Activated T-helper 2 cell treated with anti-CD3 and anti-CD28 coated beads, Interferon-gamma antibody, Interleukin-2, Interleukin-4, amounts not matched to agents 10 μg/mL and 5 μg/mL and 100 μg/mL, durations not matched to agents 14 hours and 24 hours and 36 hours (primary cell): ENCODE data around the gene PRC1. TPM values are rescaled to one million over a fixed set of nuclear protein-coding genes. Genes with fewer than 3 reads are reported as not detected.
A peak's percentile ranks its signal among the peaks of the same experiment; 100 is the strongest.

Experiments
- DNase-seq: peaks from one replicate; pipeline ENCODE4 v3.0.0; 2021; ENCODE audit warnings: low spot score
- H3K27ac Mint-ChIP-seq: one replicate; pipeline ENCODE4 v1.8.0; 2021; ENCODE audit warnings: mixed read lengths
- H3K27me3 Mint-ChIP-seq: one replicate; pipeline ENCODE4 v1.8.0; 2021; ENCODE audit warnings: low read depth, mixed read lengths
- H3K36me3 Mint-ChIP-seq: one replicate; pipeline ENCODE4 v1.8.0; 2021; ENCODE audit warnings: low read depth, mixed read lengths
- H3K4me1 Mint-ChIP-seq: one replicate; pipeline ENCODE4 v1.8.0; 2021; ENCODE audit warnings: low read depth, mixed read lengths
- H3K4me3 Mint-ChIP-seq: one replicate; pipeline ENCODE4 v1.8.0; 2021; ENCODE audit warnings: low read depth, mild to moderate bottlenecking, moderate library complexity, mixed read lengths
- H3K9me3 Mint-ChIP-seq: one replicate; pipeline ENCODE4 v1.8.0; 2021; ENCODE audit warnings: mixed read lengths
- intact Hi-C: fragments of 100-400 bp; cut with micrococcal nuclease; formaldehyde crosslinking; loops from one replicate; pipeline ENCODE4 v1.15.1; 2023
- total RNA-seq: library from RNA; stranded (reverse); gene quantifications from 2 replicates; pipeline ENCODE4 v1.2.3, GENCODE V29; 2022

PRC1 gene
- total RNA-seq, 1 donor from 2014 or later, result 95.2 TPM

- DNase-seq, result no peak
- intact Hi-C loops, result no loop called here
- peaks cover 41% of the 10 kb centered on the region for H3K4me1 Mint-ChIP-seq
- no peak overlapping the region for H3K4me3 Mint-ChIP-seq
- peaks cover 41% of the 10 kb centered on the region for H3K36me3 Mint-ChIP-seq
- H3K27ac Mint-ChIP-seq, result peak overlapping the region; percentile 71
- H3K27me3 Mint-ChIP-seq, result no peaks in the 10 kb centered on the region
- H3K9me3 Mint-ChIP-seq, result no peaks in the 10 kb centered on the region
These were observed 7.4 kb downstream of the PRC1 start for GRCh38 chr15:90986790-90987507.

- intact Hi-C loops, result no loop called here
- H3K36me3 Mint-ChIP-seq, result peaks cover 79% of the 10 kb centered on the region
- DNase-seq, result no peak
- no peak overlapping the region for H3K4me3 Mint-ChIP-seq
- peak overlapping the region; percentile 64 for H3K27ac Mint-ChIP-seq
- peaks cover 20% of the 10 kb centered on the region for H3K4me1 Mint-ChIP-seq
- no peaks in the 10 kb centered on the region for H3K9me3 Mint-ChIP-seq
- no peaks in the 10 kb centered on the region for H3K27me3 Mint-ChIP-seq
These were observed 12.2 kb downstream of the PRC1 start for GRCh38 chr15:90982135-90982534.

GRCh38 chr15:90981681-90982080 lies 12.7 kb downstream of the PRC1 start:
- Mint-ChIP-seq H3K27me3 (no peaks in the 10 kb centered on the region), H3K27ac (peak overlapping the region; percentile 24), H3K9me3 (no peaks in the 10 kb centered on the region), H3K36me3 (peaks cover 83% of the 10 kb centered on the region), H3K4me3 (no peak overlapping the region), H3K4me1 (peaks cover 19% of the 10 kb centered on the region)
- DNase-seq, result no peak
- intact Hi-C loops, result no loop called here

- H3K27ac Mint-ChIP-seq, result peak overlapping the region; percentile 54
- peaks cover 16% of the 10 kb centered on the region for H3K4me1 Mint-ChIP-seq
- H3K9me3 Mint-ChIP-seq, result no peaks in the 10 kb centered on the region
- intact Hi-C loops, result no loop called here
- no peak for DNase-seq
- no peaks in the 10 kb centered on the region for H3K27me3 Mint-ChIP-seq
- H3K4me3 Mint-ChIP-seq, result no peak overlapping the region
- peaks cover 92% of the 10 kb centered on the region for H3K36me3 Mint-ChIP-seq
These were observed 14.8 kb downstream of the PRC1 start for GRCh38 chr15:90979582-90979981.

- Mint-ChIP-seq H3K36me3 (peaks cover 75% of the 10 kb centered on the region), H3K27me3 (no peaks in the 10 kb centered on the region)
- no peak for DNase-seq
These were observed 20.1 kb downstream of the PRC1 start for GRCh38 chr15:90974216-90974615.

GRCh38 chr15:90972133-90972532 lies 22.2 kb downstream of the PRC1 start:
- peaks cover 79% of the 10 kb centered on the region for H3K36me3 Mint-ChIP-seq
- no peak for DNase-seq
- H3K4me3 Mint-ChIP-seq, result no peak overlapping the region
- intact Hi-C loops, result no loop called here
- H3K4me1 Mint-ChIP-seq, result no peaks in the 10 kb centered on the region
- no peak overlapping the region for H3K27ac Mint-ChIP-seq
- no peaks in the 10 kb centered on the region for H3K9me3 Mint-ChIP-seq
- no peaks in the 10 kb centered on the region for H3K27me3 Mint-ChIP-seq

More at GRCh38 chr15:90974216-90974615, 20.1 kb downstream of the PRC1 start:
- Mint-ChIP-seq H3K27ac (no peak overlapping the region), H3K4me1 (no peaks in the 10 kb centered on the region), H3K4me3 (no peak overlapping the region), H3K9me3 (no peaks in the 10 kb centered on the region)
- intact Hi-C loops, result no loop called here

GRCh38 chr15:90970274-90970673 lies 24.1 kb downstream of the PRC1 start:
- H3K9me3 Mint-ChIP-seq, result no peaks in the 10 kb centered on the region
- H3K27me3 Mint-ChIP-seq, result no peaks in the 10 kb centered on the region
- no peak for DNase-seq
- H3K4me1 Mint-ChIP-seq, result no peaks in the 10 kb centered on the region
- peak overlapping the region; percentile 30 for H3K27ac Mint-ChIP-seq
- H3K4me3 Mint-ChIP-seq, result no peak overlapping the region
- intact Hi-C loops, result no loop called here
- H3K36me3 Mint-ChIP-seq, result peaks cover 78% of the 10 kb centered on the region

- Mint-ChIP-seq H3K27me3 (no peaks in the 10 kb centered on the region), H3K9me3 (no peaks in the 10 kb centered on the region), H3K36me3 (peaks cover 75% of the 10 kb centered on the region), H3K27ac (no peak overlapping the region), H3K4me3 (no peak overlapping the region), H3K4me1 (no peaks in the 10 kb centered on the region)
- intact Hi-C loops, result no loop called here
- DNase-seq, result no peak
These were observed 25.9 kb downstream of the PRC1 start for GRCh38 chr15:90968434-90968833.

GRCh38 chr15:90967206-90967605 lies 27.1 kb downstream of the PRC1 start:
- Mint-ChIP-seq H3K9me3 (no peaks in the 10 kb centered on the region), H3K27me3 (no peaks in the 10 kb centered on the region), H3K36me3 (peaks cover 78% of the 10 kb centered on the region), H3K27ac (no peak overlapping the region), H3K4me3 (no peak overlapping the region), H3K4me1 (peaks cover under 1% of the 10 kb centered on the region)
- intact Hi-C loops, result no loop called here
- no peak for DNase-seq

GRCh38 chr15:90966262-90966661 lies 28.1 kb downstream of the PRC1 start:
- no peak for DNase-seq
- Mint-ChIP-seq H3K27me3 (no peaks in the 10 kb centered on the region), H3K36me3 (peaks cover 87% of the 10 kb centered on the region), H3K4me1 (peaks cover 3% of the 10 kb centered on the region), H3K9me3 (no peaks in the 10 kb centered on the region), H3K27ac (no peak overlapping the region), H3K4me3 (no peak overlapping the region)
- intact Hi-C loops, result no loop called here

- Mint-ChIP-seq H3K9me3 (no peaks in the 10 kb centered on the region), H3K36me3 (peaks cover 75% of the 10 kb centered on the region), H3K4me3 (no peak overlapping the region), H3K27ac (no peak overlapping the region), H3K4me1 (peaks cover 8% of the 10 kb centered on the region), H3K27me3 (no peaks in the 10 kb centered on the region)
- DNase-seq, result no peak
- intact Hi-C loops, result no loop called here
These were observed 32.3 kb downstream of the PRC1 start for GRCh38 chr15:90962021-90962420.

- H3K36me3 Mint-ChIP-seq, result peaks cover 62% of the 10 kb centered on the region
These were observed 33.8 kb downstream of the PRC1 start for GRCh38 chr15:90960298-90961091.

GRCh38 chr15:90959894-90960293 lies 34.4 kb downstream of the PRC1 start:
- no peaks in the 10 kb centered on the region for H3K9me3 Mint-ChIP-seq
- no peak for DNase-seq
- H3K36me3 Mint-ChIP-seq, result peaks cover 56% of the 10 kb centered on the region
- H3K4me3 Mint-ChIP-seq, result no peak overlapping the region
- intact Hi-C loops, result loop anchor here (5.0 kb wide), 2 partner anchors 32 to 72 kb away; partner anchors contain the start of gene PRC1
- H3K27ac Mint-ChIP-seq, result no peak overlapping the region
- no peaks in the 10 kb centered on the region for H3K27me3 Mint-ChIP-seq
- peaks cover 12% of the 10 kb centered on the region for H3K4me1 Mint-ChIP-seq

More at GRCh38 chr15:90960298-90961091, 33.8 kb downstream of the PRC1 start:
- H3K4me1 Mint-ChIP-seq, result peaks cover 12% of the 10 kb centered on the region
- no peaks in the 10 kb centered on the region for H3K9me3 Mint-ChIP-seq
- no peaks in the 10 kb centered on the region for H3K27me3 Mint-ChIP-seq
- no peak for DNase-seq
- H3K27ac Mint-ChIP-seq, result peak overlapping the region; percentile 53
- intact Hi-C loops, result no loop called here
- H3K4me3 Mint-ChIP-seq, result no peak overlapping the region
